Activated naive CD8-positive, alpha-beta T cell treated with anti-CD3 and anti-CD28 coated beads, Interleukin-2, amount 50 U/mL, for 16 hours (primary cell): ENCODE results near the gene ADPRHL1.
A peak's percentile ranks its signal among the peaks of the same experiment; 100 is the strongest.
"Not testable (repeated sequence)": the region's sequence is repeated elsewhere in the genome, so short reads cannot be mapped to it uniquely, and the experiment has no call there.

Experiments used
- DNase-seq: peaks from one replicate; pipeline ENCODE4 v3.0.0-alpha.2; 2020; ENCODE audit warnings: low read depth, low spot score

The ADPRHL1 gene

GRCh38 chr13:113403255-113404104 is 49.8 kb downstream of the ADPRHL1 start:
- no peak for DNase-seq

- no peak for DNase-seq
Observed at GRCh38 chr13:113402471-113403254, 50.6 kb downstream of the ADPRHL1 start.

DNA sequence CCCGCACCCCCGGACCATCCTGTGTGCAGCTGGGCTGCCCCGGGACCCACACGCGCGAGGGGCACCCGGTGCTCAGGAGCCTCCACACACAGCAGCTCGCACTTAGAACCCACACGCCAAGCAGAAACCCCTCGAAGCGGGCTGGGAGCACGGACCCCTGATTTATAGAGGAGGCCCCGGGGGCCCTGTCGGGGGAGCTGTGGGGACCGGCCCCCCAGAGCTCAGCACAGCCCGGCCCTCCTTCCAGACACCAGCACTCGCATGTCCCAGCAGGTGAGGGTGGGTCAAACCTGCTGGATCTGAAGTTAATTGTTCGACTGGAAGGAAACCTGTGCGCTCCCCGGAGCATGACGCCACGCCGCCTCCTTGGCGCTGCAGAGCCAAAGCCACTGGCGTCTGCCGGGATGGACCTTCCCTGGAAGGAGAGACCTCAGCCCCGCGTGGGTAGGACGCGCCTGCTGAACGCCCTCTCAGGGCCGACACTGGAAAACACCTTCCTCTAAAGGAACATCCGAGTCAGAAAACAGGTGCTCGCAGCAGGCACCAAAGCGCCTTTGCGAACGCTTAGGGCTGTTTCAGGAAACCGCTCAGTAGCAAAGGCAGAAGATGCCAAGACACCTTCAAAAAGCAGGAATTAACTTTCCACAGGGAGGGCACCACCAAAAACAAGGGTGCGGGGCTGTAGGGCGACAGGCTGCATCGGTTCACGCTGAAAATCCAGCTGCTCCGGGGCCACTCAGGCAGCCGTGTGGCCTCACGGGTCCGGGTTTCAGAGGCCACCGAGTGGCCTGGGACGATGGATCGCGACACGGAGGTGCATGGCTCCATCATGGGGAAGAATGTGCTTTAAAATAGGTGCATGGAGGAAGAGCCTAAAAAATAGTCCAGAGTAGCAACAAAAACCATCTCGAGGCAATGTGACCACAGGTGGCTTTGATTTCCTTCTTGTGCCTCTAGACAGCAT is 51.6 kb downstream of the ADPRHL1 start:
- no peak for DNase-seq

- no peak for DNase-seq
Observed at GRCh38 chr13:113400621-113401451, 52.5 kb downstream of the ADPRHL1 start.

DNA sequence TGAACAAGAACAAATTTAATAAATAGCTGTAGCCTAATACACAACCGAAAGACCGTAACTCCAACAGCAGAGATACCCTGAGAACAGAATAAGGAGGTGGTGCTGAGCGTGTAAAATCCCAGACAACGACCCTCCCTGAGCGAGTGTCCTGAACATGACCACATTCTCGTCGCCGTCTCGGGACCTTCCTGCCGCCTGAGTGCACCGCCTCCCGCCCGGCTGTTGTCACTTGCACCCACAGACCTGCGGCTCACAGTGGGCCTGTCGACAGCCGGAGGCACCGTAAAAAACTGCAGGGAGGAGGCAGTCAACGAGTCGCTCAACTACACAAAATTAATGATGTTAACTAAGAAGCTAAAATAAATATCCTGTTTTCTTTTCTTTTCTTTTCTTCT is 53.5 kb downstream of the ADPRHL1 start:
- DNase-seq, result no peak

GRCh38 chr13:113398963-113399754 is 54.1 kb downstream of the ADPRHL1 start:
- no peak for DNase-seq

DNA sequence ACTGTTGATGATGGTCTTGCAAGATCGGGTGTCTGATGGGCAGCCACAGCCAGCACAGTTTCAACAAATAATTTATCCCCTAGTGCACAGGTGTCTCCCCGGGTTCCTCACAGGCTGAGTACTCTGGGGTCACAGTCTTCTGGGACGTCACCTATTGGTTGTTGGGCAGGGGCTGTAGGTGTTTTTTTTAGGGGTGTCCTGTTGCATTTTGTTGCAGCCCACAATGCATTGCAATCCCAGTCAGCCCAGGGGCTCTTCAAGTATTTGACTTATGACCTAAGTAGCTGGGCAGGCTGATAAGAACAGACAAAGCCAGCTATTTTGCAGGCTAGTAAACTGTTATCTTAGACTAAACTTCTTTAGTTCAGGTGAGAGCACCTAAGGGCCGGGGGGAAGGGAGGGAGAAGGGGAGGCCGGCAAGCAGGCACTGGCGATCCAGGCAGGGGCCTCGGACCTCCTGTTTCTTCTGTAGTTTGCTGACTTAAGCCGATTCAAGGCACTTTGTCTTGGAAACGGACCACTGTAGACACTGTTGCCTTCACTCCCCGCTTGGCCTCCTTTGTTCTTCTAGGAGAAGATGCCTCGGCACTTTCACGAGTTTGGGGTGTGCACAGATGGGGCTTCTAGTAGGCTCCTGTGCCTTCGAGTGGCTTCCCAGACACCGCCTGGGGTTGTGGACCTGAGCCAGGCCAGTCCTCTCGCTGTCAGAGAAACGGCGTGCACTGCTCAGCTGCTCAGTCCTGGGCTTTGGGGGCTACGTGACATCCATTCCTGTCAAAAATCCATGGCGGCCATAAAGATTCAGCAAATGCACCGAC is 55.5 kb downstream of the ADPRHL1 start:
- no peak for DNase-seq

- no peak for DNase-seq
Observed at GRCh38 chr13:113394339-113394640, 59.0 kb downstream of the ADPRHL1 start.

- peak; percentile 69 for DNase-seq
Observed at GRCh38 chr13:113393563-113394338, 59.5 kb downstream of the ADPRHL1 start.

GRCh38 chr13:113393226-113393562 is 60.1 kb downstream of the ADPRHL1 start:
- no peak for DNase-seq

DNA sequence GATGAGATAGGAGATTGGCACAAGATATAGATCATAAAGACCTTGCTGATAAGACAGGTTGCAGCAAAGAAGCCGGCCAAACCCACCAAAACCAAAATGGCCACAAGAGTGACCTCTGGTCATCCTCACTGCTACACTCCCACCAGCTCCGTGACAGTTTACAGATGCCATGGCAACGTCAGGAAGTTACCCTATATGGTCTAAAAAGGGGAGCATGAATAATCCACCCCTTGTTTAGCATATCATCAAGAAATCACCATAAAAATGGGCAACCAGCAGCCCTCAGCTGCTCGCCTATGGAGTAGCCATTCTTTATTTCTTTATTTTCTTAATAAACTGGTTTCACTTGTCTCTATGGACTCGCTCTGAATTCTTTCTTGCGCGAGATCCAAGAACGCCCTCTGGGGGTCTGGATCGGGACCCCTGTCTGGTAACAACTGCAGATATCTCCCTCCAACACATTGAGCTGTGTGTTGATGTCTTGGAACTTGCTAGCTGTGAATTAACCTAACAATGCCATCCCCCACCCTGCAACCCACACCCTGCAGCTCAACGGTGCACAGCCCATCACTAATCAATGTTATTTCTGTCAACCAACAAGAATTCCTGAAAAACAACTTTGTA is 62.3 kb downstream of the ADPRHL1 start:
- no peak for DNase-seq

- DNase-seq, result not testable (repeated sequence)
Observed at GRCh38 chr13:113389586-113389985, 63.7 kb downstream of the ADPRHL1 start.

DNA sequence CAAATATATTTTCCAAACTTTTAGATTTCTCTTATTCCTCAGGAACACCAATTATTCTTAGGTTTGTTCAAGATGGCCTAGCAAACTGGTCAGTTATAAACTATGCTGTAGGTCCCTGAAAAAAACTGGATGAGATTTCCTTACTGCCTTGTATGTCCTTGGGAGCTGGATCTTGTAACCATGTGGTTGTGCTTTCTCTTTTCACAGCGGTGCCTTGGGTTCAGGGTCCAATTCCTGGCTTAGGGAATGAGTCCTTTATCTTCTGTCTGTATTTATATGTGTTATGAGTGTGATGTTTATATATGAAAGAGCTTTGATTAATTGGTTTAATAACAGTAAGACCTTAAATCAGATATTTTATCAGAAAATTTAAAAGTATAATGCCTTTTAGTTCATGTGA is 65.9 kb downstream of the ADPRHL1 start:
- no peak for DNase-seq

GRCh38 chr13:113383089-113383488 is 70.2 kb downstream of the ADPRHL1 start:
- DNase-seq, result no peak

DNA sequence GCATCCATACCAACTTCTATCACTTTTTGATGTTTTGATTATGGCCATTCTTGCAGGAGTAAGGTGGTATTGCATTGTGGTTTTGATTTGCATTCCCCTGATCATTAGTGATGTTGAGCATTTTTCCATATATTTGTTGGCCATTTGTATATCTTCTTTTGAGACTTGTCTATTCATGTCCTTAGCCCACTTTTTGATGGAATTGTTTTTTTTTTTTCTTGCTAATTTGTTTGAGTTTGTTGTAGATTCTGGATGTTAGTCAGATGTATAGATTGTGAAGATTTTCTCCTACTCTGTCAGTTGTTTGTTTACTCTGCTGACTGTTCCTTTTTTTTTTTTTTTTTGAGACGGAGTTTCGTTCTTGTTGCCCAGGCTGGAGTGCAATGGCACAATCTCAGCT is 70.7 kb downstream of the ADPRHL1 start:
- not testable (repeated sequence) for DNase-seq

- DNase-seq, result no peak
Observed at GRCh38 chr13:113378825-113379224, 74.5 kb downstream of the ADPRHL1 start.

DNA sequence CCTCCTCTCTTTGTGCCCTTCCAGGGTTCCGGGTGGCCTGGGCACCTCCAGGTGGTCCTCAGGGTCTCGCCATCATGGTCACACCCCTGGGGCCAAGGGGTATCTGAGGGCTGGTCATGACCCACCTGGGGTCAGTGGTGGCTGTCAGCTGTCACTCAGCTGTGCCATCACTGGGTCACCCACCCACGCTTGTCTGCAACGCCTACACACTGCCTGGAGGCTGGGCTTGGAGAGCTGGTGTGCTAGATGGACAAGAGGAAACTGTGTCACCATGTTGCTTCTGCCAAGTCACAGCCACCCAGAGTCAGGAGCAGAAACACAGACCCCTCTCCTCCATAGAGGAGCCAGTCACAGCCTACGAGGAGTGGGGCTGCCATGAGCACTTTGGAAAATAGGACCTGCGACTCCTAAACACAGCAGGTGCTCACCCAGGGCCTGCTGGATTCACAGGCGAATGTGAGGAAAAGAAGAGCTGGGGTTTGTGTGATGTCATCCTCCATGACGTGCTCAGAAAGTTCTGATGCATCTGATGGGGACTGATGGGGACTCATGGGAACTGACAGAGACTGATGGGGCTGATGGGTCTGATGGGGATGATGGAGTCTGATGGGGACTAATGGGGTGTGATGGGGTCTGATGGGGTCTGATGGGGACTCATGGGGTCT is 78.6 kb downstream of the ADPRHL1 start:
- DNase-seq, result no peak
